PC-3 (cell line): ENCODE results near the gene CD6. TPM values are rescaled to one million over a fixed set of nuclear protein-coding genes. Genes with fewer than 3 reads are reported as not detected.

Source experiments
- ATAC-seq: fragments of 200-7000 bp; cut with Tn5 transposase; 2 replicates; pipeline ENCODE4 v1.9.1; 2020; ENCODE audit warnings: mild to moderate bottlenecking, moderate library complexity
- BruUV-seq: library from RNA; stranded (reverse); fragments of 400-500 nt; replicated peaks from 2 replicates; lab custom pipeline; 2021; lab: Mats Ljungman, UMichigan
- CTCF ChIA-PET: fragments of 300-600 bp; sonication (Branson Sonifier 250); formaldehyde crosslinking; loops from one replicate; lab custom pipeline; 2022; ENCODE audit warnings: antibody characterized with exemption; lab: Charles Lee
- POLR2A ChIA-PET: fragments of 300-600 bp; sonication (Branson Sonifier 250); formaldehyde crosslinking; loops from one replicate; lab custom pipeline; 2022; ENCODE audit warnings: antibody characterized with exemption; ENCODE audit not compliant: unreplicated experiment; lab: Charles Lee
- DNase-seq: peaks from one replicate; pipeline ENCODE4 v3.0.0-alpha.2; 2015
- H2AFZ ChIP-seq: fragments of 300-600 bp; sonication (generic); 2 replicates; pipeline ENCODE4 v1.6.0; 2016; ENCODE audit warnings: antibody characterized with exemption, low read length
- H3F3A ChIP-seq: fragments of 300-600 bp; sonication (generic); one replicate; pipeline ENCODE4 v1.6.0; 2017; ENCODE audit warnings: antibody characterized with exemption, low read length, control low read depth, mild to moderate bottlenecking; ENCODE audit not compliant: unreplicated experiment
- H3K27ac ChIP-seq: fragments of 300-600 bp; sonication (generic); 2 replicates; pipeline ENCODE4 v1.5.1; 2016; ENCODE audit warnings: mild to moderate bottlenecking, low read length
- H3K27me3 ChIP-seq: fragments of 300-600 bp; sonication (generic); 2 replicates; pipeline ENCODE4 v1.6.1; 2016; ENCODE audit warnings: low read length, mixed read lengths
- H3K36me3 ChIP-seq: fragments of 300-600 bp; sonication (generic); 2 replicates; pipeline ENCODE4 v1.6.1; 2016; ENCODE audit warnings: low read depth, mixed run types, low read length, mixed read lengths
- H3K4me1 ChIP-seq: fragments of 300-600 bp; sonication (generic); 2 replicates; pipeline ENCODE4 v1.5.1; 2016; ENCODE audit warnings: low read length; ENCODE audit not compliant: insufficient read depth
- H3K4me2 ChIP-seq: fragments of 300-600 bp; sonication (generic); 2 replicates; pipeline ENCODE4 v1.6.0; 2016; ENCODE audit warnings: low read length
- H3K4me3 ChIP-seq: fragments of 300-600 bp; sonication (generic); 2 replicates; pipeline ENCODE4 v1.5.1; 2016; ENCODE audit warnings: mild to moderate bottlenecking, low read length, mixed read lengths
- H3K79me2 ChIP-seq: fragments of 300-600 bp; sonication (generic); 2 replicates; pipeline ENCODE4 v1.6.1; 2017; ENCODE audit warnings: low read length, mixed read lengths
- H3K9ac ChIP-seq: fragments of 300-600 bp; sonication (generic); 2 replicates; pipeline ENCODE4 v1.6.0; 2016; ENCODE audit warnings: mild to moderate bottlenecking, low read length
- H3K9me2 ChIP-seq: fragments of 300-600 bp; sonication (generic); replicated peaks from 2 replicates; pipeline ENCODE4 v1.6.1; 2016; ENCODE audit warnings: mixed run types, low read length, mixed read lengths
- H3K9me3 ChIP-seq: fragments of 300-600 bp; sonication (generic); 2 replicates; pipeline ENCODE4 v1.6.1; 2016; ENCODE audit warnings: low read length, mixed read lengths
- H4K20me1 ChIP-seq: fragments of 300-600 bp; sonication (generic); 2 replicates; pipeline ENCODE4 v1.6.1; 2016; ENCODE audit warnings: low read length, mixed read lengths
- EZH2 ChIP-seq: fragments of 300-600 bp; sonication (generic); IDR thresholded peaks from one replicate; pipeline ENCODE4 v1.6.1; 2017; ENCODE audit warnings: antibody characterized with exemption, mild to moderate bottlenecking, low read length; ENCODE audit not compliant: unreplicated experiment
- EZH2phosphoT487 ChIP-seq: fragments of 300-600 bp; sonication (generic); IDR thresholded peaks from 2 replicates; pipeline ENCODE4 v1.6.1; 2018; ENCODE audit warnings: mild to moderate bottlenecking, antibody characterized with exemption, low read length, borderline replicate concordance
- intact Hi-C: fragments of 100-400 bp; cut with micrococcal nuclease; formaldehyde crosslinking; loops from 2 replicates; pipeline ENCODE4 v1.9.0; 2023
- total RNA-seq: library from RNA; depleted of rRNA; stranded (reverse); fragments of >200 nt; gene quantifications from 2 replicates; pipeline ENCODE4 v1.2.3, GENCODE V29; 2014
- TF ChIP-seq, protein P1 (sequence below): fragments of 300-600 bp; sonication (generic); conservative IDR thresholded peaks from 2 replicates; pipeline ENCODE4 v1.5.1; 2017; ENCODE audit warnings: antibody characterized with exemption, low read depth, mild to moderate bottlenecking, low read length

Gene CD6
- total RNA-seq, 1 experiment from 2014 or later = not detected

DNA sequence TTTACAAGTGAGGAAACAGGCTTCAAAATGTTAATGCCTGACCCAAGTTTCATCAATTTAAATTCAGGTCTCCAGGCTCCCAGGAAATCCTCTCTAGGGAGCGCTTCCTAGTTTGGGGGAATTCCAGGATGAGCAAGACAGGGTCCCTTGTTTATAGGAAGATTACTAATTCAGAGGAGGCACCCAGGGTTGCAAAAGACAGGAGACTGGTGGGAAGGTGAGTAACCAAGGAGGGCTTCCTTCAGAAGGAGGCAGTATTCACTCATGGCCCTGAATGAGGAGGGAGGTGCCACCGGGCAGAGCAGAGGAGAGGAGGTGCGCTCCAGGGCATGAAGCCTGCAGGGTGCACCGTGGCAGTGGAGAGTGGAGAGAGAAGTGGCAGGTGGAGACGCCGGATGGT, 45.6 kb upstream of the CD6 start:
- Histone ChIP-seq H3K9ac (no peak overlapping the region), H3K79me2 (peaks cover 11% of the 10 kb centered on the region), H3K4me3 (peak overlapping the region; percentile 85), H3K36me3 (peaks cover 6% of the 10 kb centered on the region; the same call in 1 of the 2 replicates), H3F3A (no peaks in the 10 kb centered on the region), H2AFZ (no peak overlapping the region), H3K27ac (peak overlapping the region; percentile 56), H3K27me3 (no peaks in the 10 kb centered on the region), H3K4me2 (peak overlapping the region; percentile 90), H3K4me1 (peaks cover 26% of the 10 kb centered on the region), H4K20me1 (peaks cover 6% of the 10 kb centered on the region; the same call in 1 of the 2 replicates), H3K9me3 (no peaks in the 10 kb centered on the region), H3K9me2 (no peaks in the 10 kb centered on the region)
- ChIA-PET CTCF (no interaction called here), POLR2A (no interaction called here)
- ATAC-seq = peak; percentile 48
- TF ChIP-seq EZH2 = no peak
- TF ChIP-seq, protein P1, sequence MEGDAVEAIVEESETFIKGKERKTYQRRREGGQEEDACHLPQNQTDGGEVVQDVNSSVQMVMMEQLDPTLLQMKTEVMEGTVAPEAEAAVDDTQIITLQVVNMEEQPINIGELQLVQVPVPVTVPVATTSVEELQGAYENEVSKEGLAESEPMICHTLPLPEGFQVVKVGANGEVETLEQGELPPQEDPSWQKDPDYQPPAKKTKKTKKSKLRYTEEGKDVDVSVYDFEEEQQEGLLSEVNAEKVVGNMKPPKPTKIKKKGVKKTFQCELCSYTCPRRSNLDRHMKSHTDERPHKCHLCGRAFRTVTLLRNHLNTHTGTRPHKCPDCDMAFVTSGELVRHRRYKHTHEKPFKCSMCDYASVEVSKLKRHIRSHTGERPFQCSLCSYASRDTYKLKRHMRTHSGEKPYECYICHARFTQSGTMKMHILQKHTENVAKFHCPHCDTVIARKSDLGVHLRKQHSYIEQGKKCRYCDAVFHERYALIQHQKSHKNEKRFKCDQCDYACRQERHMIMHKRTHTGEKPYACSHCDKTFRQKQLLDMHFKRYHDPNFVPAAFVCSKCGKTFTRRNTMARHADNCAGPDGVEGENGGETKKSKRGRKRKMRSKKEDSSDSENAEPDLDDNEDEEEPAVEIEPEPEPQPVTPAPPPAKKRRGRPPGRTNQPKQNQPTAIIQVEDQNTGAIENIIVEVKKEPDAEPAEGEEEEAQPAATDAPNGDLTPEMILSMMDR = peak; percentile 45; the same call in 1 of the 2 replicates
- BruUV-seq = TSS peak; percentile 17
- peak; percentile 91 for DNase-seq
- intact Hi-C loops = no loop called here

DNA sequence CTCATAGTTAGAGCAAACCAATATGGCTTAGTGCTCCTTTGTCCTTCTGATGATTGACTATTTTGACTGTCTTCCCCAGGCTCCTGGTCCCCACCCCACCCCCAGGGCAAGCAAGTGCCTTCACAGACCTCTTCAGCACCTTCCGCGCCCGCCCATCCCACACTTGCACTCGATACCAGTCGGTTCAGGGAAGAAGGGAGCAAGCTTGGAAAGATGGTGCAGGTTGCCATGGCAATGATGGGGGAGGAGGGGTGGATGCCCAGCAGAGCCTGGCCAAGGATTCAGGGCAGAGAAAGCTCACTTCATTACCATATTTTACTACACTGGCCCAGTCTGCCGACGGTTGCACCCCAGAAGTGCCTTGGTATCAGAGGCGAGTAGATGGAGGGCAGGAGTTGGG, 45.0 kb upstream of the CD6 start:
- Histone ChIP-seq H3K9ac (no peak overlapping the region), H3K27ac (no peak overlapping the region), H3K36me3 (peaks cover 5% of the 10 kb centered on the region; the same call in 1 of the 2 replicates), H3K9me2 (no peaks in the 10 kb centered on the region), H3K4me1 (peaks cover 26% of the 10 kb centered on the region), H3K79me2 (peaks cover 11% of the 10 kb centered on the region), H3K9me3 (no peaks in the 10 kb centered on the region), H2AFZ (no peak overlapping the region), H4K20me1 (peaks cover 6% of the 10 kb centered on the region; the same call in 1 of the 2 replicates), H3K4me2 (no peak overlapping the region), H3K27me3 (no peaks in the 10 kb centered on the region), H3K4me3 (no peak overlapping the region), H3F3A (no peaks in the 10 kb centered on the region)
- ATAC-seq (no peak), DNase-seq (no peak)
- ChIA-PET CTCF (no interaction called here), POLR2A (no interaction called here)
- TF ChIP-seq, protein P1 = no peak
- TF ChIP-seq EZH2phosphoT487 = no peak
- no peak for TF ChIP-seq EZH2
- BruUV-seq = no TSS peak
- intact Hi-C loops = no loop called here

DNA sequence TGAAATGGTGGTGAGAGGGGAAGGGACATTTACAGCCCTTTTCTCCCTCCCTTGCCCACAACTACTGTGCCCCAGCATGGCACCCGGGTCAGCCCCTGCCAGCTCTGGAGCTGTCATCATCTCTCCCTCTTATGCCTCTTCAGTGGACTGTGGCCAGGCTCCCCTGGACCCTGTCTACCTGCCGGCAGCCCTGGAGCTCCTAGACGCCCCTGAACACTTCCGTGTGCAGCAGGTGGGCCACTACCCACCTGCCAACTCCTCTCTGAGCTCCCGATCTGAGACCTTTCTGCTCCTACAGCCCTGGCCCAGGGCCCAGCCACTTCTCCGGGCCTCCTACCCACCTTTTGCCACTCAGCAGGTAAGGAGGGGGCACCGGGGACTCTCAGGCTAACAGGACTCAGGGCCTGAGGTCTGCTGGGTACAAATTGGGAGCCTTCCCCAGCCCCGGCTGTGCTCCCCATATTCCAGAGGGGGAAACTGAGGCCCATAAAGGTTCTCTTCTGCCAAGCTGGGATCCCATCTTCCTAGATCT, 44.4 kb upstream of the CD6 start:
- DNase-seq (no peak), ATAC-seq (no peak)
- no peaks in the 10 kb centered on the region for H3F3A ChIP-seq
- ChIA-PET CTCF (no interaction called here), POLR2A (interaction anchor here (0.6 kb wide), 1 partner anchor 260 kb away, joined by 3 read pairs; no protein-coding TSS in a partner anchor)
- no peaks in the 10 kb centered on the region for H3K9me2 ChIP-seq
- H3K27me3 ChIP-seq = no peaks in the 10 kb centered on the region
- BruUV-seq = no TSS peak
- H2AFZ ChIP-seq = no peak overlapping the region
- H3K79me2 ChIP-seq = peaks cover 11% of the 10 kb centered on the region
- H3K36me3 ChIP-seq = peaks cover 8% of the 10 kb centered on the region; the same call in 1 of the 2 replicates
- H3K27ac ChIP-seq = no peak overlapping the region
- no peaks in the 10 kb centered on the region for H3K9me3 ChIP-seq
- peaks cover 6% of the 10 kb centered on the region; the same call in 1 of the 2 replicates for H4K20me1 ChIP-seq
- no peak overlapping the region for H3K4me3 ChIP-seq
- H3K4me1 ChIP-seq = peaks cover 26% of the 10 kb centered on the region
- intact Hi-C loops = no loop called here
- no peak overlapping the region for H3K4me2 ChIP-seq
- TF ChIP-seq EZH2phosphoT487 (no peak), EZH2 (no peak)
- TF ChIP-seq, protein P1 = no peak
- no peak overlapping the region for H3K9ac ChIP-seq
